GM18867 (cell line): ENCODE results near the gene YIPF1.
A peak's percentile ranks its signal among the peaks of the same experiment; 100 is the strongest.
"Not testable (repeated sequence)": the region's sequence is repeated elsewhere in the genome, so short reads cannot be mapped to it uniquely, and the experiment has no call there.

ENCODE experiments used
- ATAC-seq: cut with Tn5 transposase; IDR thresholded peaks from one replicate; pipeline ENCODE4 v1.9.1; 2021; ENCODE audit warnings: mild to moderate bottlenecking, moderate library complexity; ENCODE audit not compliant: unreplicated experiment

Gene YIPF1

DNA sequence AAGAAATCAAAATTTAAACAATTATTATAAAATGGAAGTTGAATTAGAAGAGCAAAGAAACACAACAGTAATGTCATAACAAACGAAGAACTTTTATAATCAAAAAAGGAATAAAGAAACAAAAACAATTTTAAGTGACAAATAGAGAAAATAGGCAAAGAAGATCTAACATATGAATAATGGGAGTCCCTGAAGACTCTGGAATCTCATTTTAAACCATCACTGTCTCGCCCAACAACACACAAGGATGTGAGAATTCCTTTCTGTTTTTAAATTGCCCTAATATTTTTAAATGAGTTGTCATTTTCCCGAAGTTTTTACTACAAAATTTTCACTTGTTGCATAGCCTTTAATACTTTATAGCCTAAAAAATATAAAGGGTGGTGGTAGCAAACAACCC lies 47.2 kb downstream of the YIPF1 start:
- ATAC-seq: no peak

DNA sequence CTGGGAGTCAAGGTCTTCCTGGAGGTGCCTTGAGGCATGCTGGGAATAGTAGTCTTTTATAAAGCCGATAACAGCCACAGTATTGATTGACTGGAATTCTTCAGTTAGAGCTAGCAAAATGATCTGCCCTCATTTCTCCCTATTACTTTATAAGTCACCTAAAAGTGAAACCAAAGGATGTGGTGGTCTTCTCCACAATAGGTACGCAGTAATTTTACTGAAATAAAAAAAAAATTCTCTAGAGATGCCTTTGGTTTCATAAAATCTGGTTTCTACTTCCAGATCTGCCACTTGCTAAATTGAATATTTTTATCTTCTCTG lies 51.0 kb downstream of the YIPF1 start:
- ATAC-seq: no peak

DNA sequence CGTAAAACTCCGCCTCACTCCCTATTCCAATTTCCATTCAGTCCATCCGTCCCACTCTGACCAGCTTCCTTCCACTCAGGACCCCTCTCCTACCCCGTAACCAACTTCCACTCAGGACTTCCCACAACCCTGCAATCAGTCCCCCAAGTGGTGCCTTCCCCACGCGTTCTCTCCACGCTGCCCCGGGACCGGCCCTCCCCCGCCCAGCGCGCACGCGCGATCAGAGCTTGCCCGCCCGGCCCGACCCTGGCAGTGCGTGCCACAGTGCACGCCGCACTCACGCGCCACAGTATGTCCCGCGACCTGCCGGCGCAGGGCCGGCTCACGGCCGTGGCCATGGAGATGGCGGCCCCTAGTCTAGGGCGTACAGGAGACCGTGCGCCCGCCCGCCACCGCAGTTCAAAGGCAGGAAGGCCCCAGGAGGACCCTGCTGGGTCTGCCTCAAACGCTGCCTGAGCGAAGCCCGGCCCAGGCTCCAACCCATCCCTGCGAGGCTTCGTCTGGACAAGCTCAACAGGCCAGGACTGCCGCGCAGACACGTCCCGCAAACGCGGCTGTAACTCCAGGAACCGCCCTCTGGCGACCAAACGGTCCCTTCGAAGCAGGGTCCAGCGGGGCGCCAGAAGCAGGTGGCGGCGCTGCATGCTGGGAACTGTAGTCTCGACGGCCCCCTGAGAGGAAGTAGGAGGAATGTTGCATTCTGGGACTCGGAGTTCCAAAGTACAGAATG lies 51.5 kb downstream of the YIPF1 start, which contains the start of gene NDC1:
TSS of gene NDC1 (minus strand) at position 373 of the 730 bp plus-strand sequence. CDS start at position 338, 35 bp downstream.
- ATAC-seq: peak; percentile 82

DNA sequence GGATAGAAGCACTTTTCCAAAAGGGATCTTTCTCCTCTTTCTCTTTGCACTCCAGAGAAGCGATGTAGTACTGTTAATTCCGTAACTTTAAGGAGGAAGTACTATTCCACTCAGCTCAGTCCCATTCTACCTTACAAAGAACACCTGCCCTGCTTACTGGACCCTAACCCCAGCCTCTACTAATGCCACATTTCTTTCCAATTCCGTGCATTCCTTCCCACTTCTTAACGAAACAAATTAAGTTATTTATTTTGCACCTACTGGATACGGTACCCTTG lies 52.0 kb downstream of the YIPF1 start:
- no peak for ATAC-seq

DNA sequence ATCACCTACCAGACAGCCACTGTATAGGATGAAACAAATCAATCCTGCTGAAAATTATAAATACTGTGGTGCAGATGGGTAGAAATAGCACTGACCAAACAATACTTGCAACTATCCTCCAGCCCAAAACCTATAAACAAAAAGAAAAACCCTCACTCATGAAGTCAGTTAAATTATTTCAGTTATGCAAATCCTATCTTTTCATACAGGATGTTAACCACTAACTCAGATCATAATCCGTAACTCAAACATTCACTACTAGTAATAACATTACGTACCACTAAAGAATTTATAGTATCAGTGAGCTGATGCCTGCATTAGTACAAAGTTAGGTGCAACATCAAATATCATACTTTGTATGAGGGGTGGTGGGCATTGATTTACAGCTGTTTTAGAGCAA lies 54.1 kb downstream of the YIPF1 start:
- ATAC-seq: no peak

DNA sequence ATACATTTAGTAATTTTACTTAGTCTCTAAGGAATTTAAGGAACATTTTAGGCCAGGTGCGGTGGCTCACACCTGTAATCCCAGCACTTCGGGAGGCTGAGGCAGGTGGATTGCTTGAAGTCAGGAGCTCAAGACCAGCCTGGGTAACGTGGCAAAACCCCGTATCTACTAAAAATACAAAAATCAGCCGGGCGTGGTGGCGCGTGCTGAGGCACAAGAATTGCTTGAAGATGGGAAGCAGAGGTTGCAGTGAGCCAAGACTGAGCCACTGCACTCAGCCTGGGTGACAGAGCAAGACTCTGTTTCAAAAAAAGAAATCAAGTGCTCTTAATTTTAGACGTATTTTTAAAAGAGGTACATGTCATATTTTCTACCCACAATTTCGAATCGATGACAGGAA lies 54.8 kb downstream of the YIPF1 start:
- no peak for ATAC-seq

DNA sequence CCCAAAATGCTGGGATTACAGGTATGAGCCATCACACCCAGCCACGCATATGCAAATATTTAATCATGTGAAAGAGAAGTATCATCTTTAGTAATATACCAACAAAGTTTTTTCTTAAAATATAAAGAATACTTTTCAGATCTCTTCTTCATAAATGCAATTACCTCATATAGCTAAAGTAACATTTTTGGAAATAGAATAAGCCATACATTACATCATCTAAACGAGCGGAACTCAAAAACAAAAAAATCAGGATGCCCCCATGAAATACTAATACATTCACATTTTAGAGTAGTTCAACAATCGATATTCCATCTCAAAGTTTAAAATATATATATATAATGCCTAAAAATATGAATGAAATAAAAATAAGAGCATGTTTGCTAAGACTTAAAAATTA lies 56.2 kb downstream of the YIPF1 start:
- ATAC-seq: no peak

DNA sequence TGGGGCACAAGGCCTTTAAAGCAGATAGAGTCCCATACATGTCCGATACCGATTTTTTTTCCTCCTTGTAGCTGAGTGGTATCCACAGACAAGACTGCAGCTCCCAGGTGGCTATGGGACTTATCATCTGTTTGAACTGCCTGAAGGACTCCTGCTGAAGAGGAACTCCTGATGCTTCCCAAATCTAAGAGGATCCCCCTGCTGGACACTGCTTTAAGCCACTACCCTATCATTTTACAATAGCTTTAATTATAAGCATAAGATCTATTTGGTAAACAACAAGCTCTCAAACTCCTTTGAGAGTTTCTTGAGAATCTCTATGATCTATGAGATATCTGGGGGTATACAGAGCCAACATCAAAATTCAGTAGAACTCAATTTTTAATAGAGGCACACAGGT lies 63.2 kb downstream of the YIPF1 start:
- no peak for ATAC-seq

DNA sequence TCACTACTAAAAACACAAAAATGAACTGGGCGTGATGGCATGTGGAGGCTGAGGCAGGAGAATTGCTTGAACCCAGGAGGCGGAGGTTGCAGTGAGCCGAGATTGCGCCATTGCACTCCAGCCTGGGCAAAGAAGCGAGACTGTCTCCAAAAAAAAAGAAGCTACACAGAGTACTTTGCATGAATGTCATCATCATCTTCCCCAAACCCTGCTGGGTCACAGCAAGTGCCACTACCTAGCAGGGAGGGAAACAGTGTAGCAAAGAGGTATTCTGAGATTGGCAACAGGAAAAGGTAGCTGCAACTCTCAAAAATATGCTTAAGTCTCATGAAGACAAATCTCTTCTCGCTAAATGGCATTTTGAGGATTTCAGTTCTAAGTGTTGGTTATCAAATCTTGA lies 64.3 kb downstream of the YIPF1 start:
- no peak for ATAC-seq

DNA sequence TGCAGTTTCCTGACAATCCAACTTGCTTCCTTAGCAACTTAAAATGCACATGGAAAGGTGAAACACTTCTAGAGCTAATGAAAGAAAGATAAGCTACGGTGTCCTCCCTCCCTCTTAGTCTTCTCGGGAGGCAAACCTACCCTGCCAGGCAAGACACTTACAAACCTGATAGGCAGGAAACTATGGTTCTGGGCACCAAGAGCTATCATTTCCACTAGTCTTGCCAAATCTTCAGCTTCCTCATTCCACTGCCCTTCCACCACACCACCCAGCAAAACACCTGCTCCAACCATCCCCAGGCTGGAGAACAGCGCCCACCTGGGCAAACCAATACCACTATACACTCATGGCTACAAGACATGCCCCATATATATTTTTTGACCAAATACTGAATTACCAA lies 66.7 kb downstream of the YIPF1 start:
- no peak for ATAC-seq

DNA sequence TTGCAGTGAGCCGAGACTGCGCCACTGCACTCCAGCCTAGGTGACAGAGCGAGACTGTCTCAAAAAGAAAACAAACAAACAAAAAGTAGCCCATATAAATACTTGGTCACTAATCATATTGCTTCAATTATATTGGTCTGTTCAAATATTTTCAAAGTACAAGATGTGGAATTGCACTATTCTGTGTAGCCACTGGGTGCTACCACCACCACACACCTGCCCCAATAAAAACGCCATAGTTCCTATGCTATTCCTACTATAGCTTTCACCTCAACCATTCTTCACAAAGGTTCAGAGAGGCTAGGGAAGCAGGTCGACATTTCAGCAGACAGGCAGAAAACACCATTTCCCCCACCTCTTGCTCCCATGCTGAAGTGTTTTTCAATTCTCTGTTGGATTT lies 68.2 kb downstream of the YIPF1 start:
- no peak for ATAC-seq

DNA sequence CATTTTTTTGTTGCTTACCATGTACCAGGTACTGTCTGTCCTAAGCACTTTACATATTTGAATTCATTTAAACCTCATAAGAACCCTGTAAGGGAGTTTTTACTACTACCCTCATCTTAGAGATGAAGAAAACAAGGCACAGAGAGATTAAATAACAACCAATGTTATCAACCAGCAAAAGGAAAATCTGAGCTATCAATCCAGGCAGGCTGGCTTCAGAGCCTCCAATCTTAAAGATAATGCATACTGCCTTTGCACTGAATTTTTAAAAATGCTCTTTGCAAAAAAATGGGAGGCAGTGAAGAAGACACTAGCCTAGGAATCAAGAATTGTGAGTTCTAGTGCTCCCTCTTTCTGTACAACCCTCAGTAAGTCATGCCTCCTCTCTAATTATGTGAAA lies 70.2 kb downstream of the YIPF1 start:
- no peak for ATAC-seq

DNA sequence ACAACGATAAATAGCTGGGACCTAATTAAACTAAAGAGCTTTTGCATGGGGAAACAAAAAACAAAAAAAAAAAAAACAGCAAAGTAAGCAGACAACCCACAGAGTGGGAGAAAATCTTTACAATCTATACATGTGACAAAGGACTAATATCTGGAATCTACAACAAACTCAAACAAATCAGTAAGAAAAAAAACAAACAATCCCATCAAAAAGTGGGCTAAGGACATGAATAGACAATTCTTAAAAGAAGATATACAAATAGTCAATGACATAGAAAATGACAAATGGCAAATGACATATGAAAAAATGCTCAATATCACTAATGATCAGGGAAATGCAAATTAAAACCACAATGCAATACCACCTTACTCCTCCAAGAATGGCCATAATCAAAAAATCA lies 73.0 kb downstream of the YIPF1 start:
- ATAC-seq: not testable (repeated sequence)

DNA sequence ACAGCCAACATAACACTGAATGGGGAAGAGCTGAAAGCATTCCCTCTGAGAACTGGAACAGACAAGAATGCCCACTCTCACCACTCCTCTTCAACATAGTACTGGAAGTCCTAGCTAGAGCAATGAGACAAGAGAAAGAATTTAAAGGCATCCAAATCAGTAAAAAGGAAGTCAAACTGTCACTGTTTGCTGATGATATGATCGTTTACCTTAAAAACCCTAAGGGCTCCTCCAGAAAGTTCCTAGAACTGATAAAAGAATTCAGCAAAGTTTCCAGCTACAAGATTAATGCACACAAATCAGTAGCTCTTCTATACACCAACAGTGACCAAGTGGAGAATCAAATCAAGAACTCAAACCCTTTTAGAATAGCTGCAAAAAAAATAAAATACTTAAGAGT lies 74.1 kb downstream of the YIPF1 start:
- ATAC-seq: not testable (repeated sequence)

DNA sequence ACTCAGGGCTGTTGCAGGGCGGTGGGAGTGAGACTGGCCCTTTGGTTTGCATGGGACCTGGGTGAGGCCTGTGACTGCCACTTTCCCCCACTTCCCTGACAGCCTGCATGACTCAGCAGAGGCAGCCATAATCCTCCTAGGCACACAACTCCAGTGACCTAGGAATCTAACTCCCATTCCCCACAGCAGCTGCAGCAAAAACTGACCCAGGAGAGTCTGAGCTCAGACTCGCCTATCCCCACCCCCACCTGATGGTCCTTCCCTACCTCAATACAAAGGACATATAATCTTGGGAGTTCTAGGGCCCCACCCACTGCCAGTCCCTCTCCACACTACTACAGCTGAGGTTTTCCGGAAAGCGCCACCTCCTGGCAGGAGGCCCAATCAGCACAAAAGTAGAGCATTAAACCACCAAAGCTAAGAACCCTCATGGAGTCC lies 78.2 kb downstream of the YIPF1 start:
- ATAC-seq: no peak

DNA sequence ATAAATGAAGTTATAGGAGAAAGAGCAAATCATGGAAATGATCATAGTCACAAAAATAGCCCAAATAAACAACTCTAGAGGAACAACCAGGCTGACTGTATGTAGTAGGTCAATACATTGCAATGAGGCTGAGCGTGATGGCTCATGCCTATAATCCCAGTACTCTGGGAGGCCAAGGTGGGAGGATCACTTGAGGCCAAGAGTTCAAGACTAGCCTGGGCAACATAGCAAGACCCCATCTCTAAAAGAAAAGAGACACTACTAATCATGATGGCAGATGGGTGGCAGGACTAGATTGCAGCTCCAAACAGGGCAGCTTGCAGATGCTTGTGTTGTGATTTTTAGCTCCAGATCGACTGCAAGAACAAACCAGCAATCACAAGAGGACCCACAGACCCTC lies 79.1 kb downstream of the YIPF1 start:
- ATAC-seq: no peak

DNA sequence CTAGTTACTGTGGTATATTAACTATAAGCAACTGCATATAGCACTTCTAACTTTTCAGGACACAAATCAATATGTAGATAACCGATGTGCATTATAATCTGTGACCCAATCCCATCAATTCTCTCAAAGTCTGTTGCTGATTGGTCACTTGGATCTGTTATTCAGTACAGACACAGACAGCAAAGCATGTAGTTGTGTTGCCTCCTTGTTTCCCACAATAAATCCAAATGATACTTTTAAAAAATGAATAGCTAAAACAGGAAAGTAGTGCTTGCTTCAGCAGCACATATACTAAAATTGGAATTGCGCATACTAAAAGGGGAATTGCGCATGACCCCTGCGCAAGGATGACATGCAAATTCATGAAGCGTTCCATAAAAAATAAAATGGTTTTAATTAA lies 79.6 kb downstream of the YIPF1 start:
- no peak for ATAC-seq

DNA sequence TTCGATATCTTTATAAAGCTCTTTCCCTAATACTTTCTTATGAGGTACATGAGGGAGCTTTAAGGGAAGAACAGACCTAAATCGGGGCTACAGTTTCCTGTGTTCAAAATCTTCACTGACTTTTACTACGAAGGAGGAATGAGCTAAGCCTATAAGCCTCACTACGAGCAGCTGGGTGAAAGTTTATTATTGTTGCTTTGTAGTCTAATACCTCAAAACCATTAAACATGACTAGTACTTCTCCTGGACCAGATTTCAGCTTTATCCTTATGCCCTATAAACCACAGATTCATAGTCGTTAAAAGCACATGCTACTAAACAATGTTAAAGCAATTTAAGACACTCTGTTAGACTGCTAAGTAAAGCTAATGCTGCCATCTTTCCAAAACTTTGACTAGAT lies 81.7 kb downstream of the YIPF1 start:
- ATAC-seq: no peak

DNA sequence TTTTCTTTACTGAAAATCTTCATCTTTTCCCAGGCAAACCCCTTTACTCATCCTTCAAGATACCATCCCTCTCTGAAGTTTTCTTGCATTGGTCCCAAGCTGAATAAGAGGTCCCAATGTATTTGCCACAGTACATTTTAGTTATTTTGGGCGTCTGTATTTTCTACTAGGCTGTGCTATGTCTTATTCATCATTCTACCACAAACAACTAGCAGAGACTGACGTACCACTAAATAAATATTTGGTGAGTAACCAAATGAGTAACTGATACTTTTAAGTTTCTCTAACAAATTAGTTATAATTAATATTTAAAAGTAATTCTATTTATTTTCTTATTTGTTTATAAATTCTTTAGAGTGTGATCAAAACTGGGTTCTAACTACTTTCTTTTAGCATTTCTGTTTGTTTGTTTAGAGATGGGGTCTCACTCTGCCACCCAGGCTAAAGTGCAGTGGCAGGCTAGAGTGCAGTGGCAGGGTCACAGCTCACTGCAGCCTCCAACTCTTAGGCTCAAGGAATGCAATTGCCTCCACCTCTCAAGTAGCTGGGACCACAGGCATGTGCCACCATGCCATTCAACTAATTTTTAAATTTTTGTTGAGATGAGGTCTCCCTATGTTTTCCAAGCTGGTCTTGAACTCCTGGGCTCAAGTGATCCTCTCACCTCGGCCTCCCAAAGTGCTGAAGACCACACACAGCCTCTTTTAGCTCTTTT lies 84.6 kb downstream of the YIPF1 start:
- no peak for ATAC-seq

DNA sequence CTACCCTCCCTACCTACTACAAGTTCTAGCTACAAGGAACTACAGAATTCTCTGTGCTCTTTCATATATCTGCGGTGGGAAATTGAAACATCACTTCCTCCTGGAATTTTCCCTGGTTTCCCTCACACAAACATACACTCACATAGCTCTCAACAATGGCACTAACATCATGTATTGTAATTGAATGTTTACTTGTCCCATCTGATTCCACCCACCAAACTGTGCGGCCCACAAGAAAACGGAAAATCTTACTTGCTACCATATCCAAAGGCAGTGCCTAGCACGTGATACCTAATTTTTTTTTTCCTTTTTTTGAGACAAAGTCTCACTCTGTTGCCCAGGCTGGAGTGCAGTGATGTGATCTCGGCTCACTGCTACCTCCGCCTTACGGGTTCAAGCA lies 85.4 kb downstream of the YIPF1 start:
- no peak for ATAC-seq
